PFSK-1 (cell line): ENCODE results near the gene FGA.

Experiments used
- FOXP2 ChIP-seq: optimal IDR thresholded peaks from 2 replicates; pipeline ENCODE3; 2011; ENCODE audit warnings: borderline replicate concordance, control low read depth, inconsistent platforms; ENCODE audit not compliant: insufficient read depth; ENCODE audit errors: extremely low read length, extremely low read depth
- POLR2AphosphoS5 ChIP-seq: IDR thresholded peaks from 2 replicates; pipeline ENCODE4 v1.6.1; 2012; ENCODE audit warnings: low read depth, mild to moderate bottlenecking, control low read depth, low read length, moderate library complexity
- SIN3A ChIP-seq: IDR thresholded peaks from 2 replicates; pipeline ENCODE4 v1.6.1; 2012; ENCODE audit warnings: mild to moderate bottlenecking, low read length, moderate library complexity, borderline replicate concordance; ENCODE audit not compliant: insufficient read depth
- TAF1 ChIP-seq: IDR thresholded peaks from 2 replicates; pipeline ENCODE4 v1.6.1; 2012; ENCODE audit warnings: low read length, control low read depth, borderline replicate concordance; ENCODE audit not compliant: insufficient read depth
- TF ChIP-seq, protein P1 (sequence below), 2 experiments: IDR thresholded peaks; 2 replicates each; pipeline versions ENCODE4 v1.6.1 to v1.8.0; 2011 to 2012; ENCODE audit warnings: low read depth in 2 of 2, low read length in 2 of 2, control low read depth in 1 of 2, inconsistent platforms in 1 of 2, mild to moderate bottlenecking in 1 of 2, moderate library complexity in 1 of 2; ENCODE audit not compliant: insufficient read depth in 1 of 2

FGA gene

DNA sequence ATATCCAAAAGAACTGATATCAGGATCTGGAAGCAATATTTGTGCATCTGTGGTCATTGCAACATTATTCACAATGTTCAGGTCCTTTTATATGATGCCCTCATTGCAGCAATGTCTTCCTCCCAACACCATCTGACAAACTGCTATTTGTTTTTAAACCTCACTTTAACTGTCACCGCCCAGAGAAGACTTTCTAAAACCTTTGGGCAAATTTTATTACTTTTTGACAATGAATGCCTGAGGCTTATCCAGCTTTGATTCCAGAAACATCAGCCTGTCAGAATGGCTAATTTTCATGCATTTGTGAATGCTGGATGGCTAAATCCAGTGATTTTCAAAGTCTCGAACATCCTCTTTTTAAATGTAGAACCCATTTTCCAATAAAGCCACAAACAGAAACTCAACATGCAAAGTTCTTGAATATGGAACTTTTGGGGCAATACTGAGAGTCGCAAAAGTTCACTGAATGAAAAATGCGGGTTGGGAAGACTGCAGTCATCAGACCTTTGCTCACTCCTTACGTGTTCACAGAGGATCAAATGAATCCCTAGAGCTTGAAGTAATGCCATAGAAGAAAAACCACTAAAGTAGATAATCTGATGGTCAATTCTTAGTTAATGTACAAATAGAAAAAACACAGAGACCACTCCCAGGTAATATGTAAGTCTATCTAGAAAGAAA, 17.2 kb downstream of the FGA start:
- TF ChIP-seq SIN3A (no peak), FOXP2 (no peak), TAF1 (no peak), POLR2AphosphoS5 (no peak)
- TF ChIP-seq, protein P1, sequence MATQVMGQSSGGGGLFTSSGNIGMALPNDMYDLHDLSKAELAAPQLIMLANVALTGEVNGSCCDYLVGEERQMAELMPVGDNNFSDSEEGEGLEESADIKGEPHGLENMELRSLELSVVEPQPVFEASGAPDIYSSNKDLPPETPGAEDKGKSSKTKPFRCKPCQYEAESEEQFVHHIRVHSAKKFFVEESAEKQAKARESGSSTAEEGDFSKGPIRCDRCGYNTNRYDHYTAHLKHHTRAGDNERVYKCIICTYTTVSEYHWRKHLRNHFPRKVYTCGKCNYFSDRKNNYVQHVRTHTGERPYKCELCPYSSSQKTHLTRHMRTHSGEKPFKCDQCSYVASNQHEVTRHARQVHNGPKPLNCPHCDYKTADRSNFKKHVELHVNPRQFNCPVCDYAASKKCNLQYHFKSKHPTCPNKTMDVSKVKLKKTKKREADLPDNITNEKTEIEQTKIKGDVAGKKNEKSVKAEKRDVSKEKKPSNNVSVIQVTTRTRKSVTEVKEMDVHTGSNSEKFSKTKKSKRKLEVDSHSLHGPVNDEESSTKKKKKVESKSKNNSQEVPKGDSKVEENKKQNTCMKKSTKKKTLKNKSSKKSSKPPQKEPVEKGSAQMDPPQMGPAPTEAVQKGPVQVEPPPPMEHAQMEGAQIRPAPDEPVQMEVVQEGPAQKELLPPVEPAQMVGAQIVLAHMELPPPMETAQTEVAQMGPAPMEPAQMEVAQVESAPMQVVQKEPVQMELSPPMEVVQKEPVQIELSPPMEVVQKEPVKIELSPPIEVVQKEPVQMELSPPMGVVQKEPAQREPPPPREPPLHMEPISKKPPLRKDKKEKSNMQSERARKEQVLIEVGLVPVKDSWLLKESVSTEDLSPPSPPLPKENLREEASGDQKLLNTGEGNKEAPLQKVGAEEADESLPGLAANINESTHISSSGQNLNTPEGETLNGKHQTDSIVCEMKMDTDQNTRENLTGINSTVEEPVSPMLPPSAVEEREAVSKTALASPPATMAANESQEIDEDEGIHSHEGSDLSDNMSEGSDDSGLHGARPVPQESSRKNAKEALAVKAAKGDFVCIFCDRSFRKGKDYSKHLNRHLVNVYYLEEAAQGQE (IDR thresholded peaks at IDR 0.05; ENCODE audit: insufficient read depth in 1 of 2, low read depth in 2 of 2, low read length in 2 of 2): no peak

DNA sequence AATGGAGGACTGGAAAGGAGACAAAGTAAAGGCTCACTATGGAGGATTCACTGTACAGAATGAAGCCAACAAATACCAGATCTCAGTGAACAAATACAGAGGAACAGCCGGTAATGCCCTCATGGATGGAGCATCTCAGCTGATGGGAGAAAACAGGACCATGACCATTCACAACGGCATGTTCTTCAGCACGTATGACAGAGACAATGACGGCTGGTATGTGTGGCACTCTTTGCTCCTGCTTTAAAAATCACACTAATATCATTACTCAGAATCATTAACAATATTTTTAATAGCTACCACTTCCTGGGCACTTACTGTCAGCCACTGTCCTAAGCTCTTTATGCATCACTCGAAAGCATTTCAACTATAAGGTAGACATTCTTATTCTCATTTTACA, 21.0 kb downstream of the FGA start:
- no peak for TF ChIP-seq TAF1
- TF ChIP-seq FOXP2: no peak
- TF ChIP-seq SIN3A: no peak
- TF ChIP-seq POLR2AphosphoS5: no peak

DNA sequence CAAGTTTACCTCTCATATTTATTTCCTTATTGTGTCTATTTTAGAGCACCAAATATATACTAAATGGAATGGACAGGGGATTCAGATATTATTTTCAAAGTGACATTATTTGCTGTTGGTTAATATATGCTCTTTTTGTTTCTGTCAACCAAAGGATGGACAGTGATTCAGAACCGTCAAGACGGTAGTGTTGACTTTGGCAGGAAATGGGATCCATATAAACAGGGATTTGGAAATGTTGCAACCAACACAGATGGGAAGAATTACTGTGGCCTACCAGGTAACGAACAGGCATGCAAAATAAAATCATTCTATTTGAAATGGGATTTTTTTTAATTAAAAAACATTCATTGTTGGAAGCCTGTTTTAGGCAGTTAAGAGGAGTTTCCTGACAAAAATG, 21.5 kb downstream of the FGA start:
- TF ChIP-seq POLR2AphosphoS5 (no peak), FOXP2 (no peak), SIN3A (no peak), TAF1 (no peak)
- TF ChIP-seq, protein P1 (IDR thresholded peaks at IDR 0.05; ENCODE audit: insufficient read depth in 1 of 2, low read depth in 2 of 2, low read length in 2 of 2): no peak

DNA sequence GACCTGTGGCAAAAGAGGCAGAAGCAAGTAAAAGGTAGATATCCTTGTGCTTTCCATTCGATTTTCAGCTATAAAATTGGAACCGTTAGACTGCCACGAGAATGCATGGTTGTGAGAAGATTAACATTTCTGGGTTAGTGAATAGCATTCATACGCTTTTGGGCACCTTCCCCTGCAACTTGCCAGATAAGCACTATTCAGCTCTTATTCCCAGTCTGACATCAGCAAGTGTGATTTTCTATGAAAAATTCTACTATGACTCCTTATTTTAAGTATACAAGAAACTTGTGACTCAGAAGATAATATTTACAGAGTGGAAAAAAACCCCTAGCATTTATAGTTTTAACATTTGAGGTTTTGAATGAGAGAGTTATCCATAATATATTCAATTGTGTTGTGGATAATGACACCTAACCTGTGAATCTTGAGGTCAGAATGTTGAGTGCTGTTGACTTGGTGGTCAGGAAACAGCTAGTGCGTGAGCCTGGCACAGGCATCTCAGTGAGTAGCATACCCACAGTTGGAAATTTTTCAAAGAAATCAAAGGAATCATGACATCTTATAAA, 23.8 kb downstream of the FGA start:
- TF ChIP-seq TAF1 (no peak), FOXP2 (no peak), SIN3A (no peak), POLR2AphosphoS5 (no peak)
- TF ChIP-seq, protein P1 (IDR thresholded peaks at IDR 0.05; ENCODE audit: insufficient read depth in 1 of 2, low read depth in 2 of 2, low read length in 2 of 2): no peak

DNA sequence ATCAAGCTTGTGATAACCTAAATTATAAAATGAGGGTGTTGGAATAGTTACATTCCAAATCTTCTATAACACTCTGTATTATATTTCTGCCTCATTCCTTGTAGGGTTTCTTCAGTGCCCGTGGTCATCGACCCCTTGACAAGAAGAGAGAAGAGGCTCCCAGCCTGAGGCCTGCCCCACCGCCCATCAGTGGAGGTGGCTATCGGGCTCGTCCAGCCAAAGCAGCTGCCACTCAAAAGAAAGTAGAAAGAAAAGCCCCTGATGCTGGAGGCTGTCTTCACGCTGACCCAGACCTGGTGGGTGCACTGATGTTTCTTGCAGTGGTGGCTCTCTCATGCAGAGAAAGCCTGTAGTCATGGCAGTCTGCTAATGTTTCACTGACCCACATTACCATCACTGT, 24.8 kb downstream of the FGA start:
- TF ChIP-seq TAF1 (no peak), SIN3A (no peak), POLR2AphosphoS5 (no peak), FOXP2 (no peak)
- TF ChIP-seq, protein P1 (IDR thresholded peaks at IDR 0.05; ENCODE audit: insufficient read depth in 1 of 2, low read depth in 2 of 2, low read length in 2 of 2): no peak
